Suppressor macrophage (primary cell): ENCODE measurements around the gene SLC49A4.
A peak's percentile ranks its signal among the peaks of the same experiment; 100 is the strongest.

Experiments used
- DNase-seq, 4 experiments: peaks; one replicate each; pipeline ENCODE4 v3.0.0-alpha.2; 2020 to 2022

The SLC49A4 gene

GRCh38 chr3:122786066-122786465 lies 8.8 kb upstream of the SLC49A4 start:
- DNase-seq: no peak

GRCh38 chr3:122787872-122788271 lies 7.0 kb upstream of the SLC49A4 start:
- no peak for DNase-seq

- DNase-seq: no peak
Measured at GRCh38 chr3:122789585-122790273, 5.1 kb upstream of the SLC49A4 start.

GRCh38 chr3:122793568-122794416 lies 1.1 kb upstream of the SLC49A4 start, which contains the start of gene HSPBAP1:
TSS of gene HSPBAP1 (minus strand) at chr3:122793831. CDS start at chr3:122793680, 151 bp downstream.
- DNase-seq: peak; percentile 93 to 97 (median 96)

GRCh38 chr3:122794483-122794778 lies 438 bp upstream of the SLC49A4 start:
- peak in 1 of 4 experiments; percentile 5 for DNase-seq

- DNase-seq: peak; percentile 26 to 44 (median 36)
Measured at GRCh38 chr3:122795674-122796195, 866 bp downstream of the SLC49A4 start.

GRCh38 chr3:122797291-122797690 lies 2.4 kb downstream of the SLC49A4 start:
- peak; percentile 5 to 61 (median 40) for DNase-seq

- no peak for DNase-seq
Measured at GRCh38 chr3:122799322-122799721, 4.5 kb downstream of the SLC49A4 start.

- no peak for DNase-seq
Measured at GRCh38 chr3:122800031-122800430, 5.2 kb downstream of the SLC49A4 start.

GRCh38 chr3:122800706-122801237 lies 5.9 kb downstream of the SLC49A4 start:
- DNase-seq: peak in 3 of 4 experiments; percentile 9 to 25 (median 12)

- no peak for DNase-seq
Measured at GRCh38 chr3:122802323-122802722, 7.5 kb downstream of the SLC49A4 start.

GRCh38 chr3:122803977-122804376 lies 9.1 kb downstream of the SLC49A4 start:
- no peak for DNase-seq

GRCh38 chr3:122810734-122811133 lies 15.9 kb downstream of the SLC49A4 start:
- DNase-seq: no peak

GRCh38 chr3:122816587-122816986 lies 21.7 kb downstream of the SLC49A4 start:
- no peak for DNase-seq

GRCh38 chr3:122824465-122825381 lies 29.9 kb downstream of the SLC49A4 start:
- DNase-seq: peak in 2 of 4 experiments; percentile 49 to 52

GRCh38 chr3:122825460-122825859 lies 30.6 kb downstream of the SLC49A4 start:
- peak; percentile 65 to 91 (median 81) for DNase-seq

GRCh38 chr3:122826278-122826677 lies 31.4 kb downstream of the SLC49A4 start:
- DNase-seq: peak in 1 of 4 experiments; percentile 19

GRCh38 chr3:122828281-122828680 lies 33.4 kb downstream of the SLC49A4 start:
- DNase-seq: peak in 3 of 4 experiments; percentile 3 to 47 (median 13)

- DNase-seq: no peak
Measured at GRCh38 chr3:122835590-122835989, 40.7 kb downstream of the SLC49A4 start.

- DNase-seq: no peak
Measured at GRCh38 chr3:122843604-122844003, 48.7 kb downstream of the SLC49A4 start.

GRCh38 chr3:122857019-122857418 lies 62.1 kb downstream of the SLC49A4 start:
- peak in 2 of 4 experiments; percentile 62 to 66 for DNase-seq

GRCh38 chr3:122858373-122858772 lies 63.5 kb downstream of the SLC49A4 start:
- DNase-seq: peak; percentile 16 to 49 (median 29)
